HG02798 (cell line): ENCODE data around the gene TICRR.
A peak's percentile ranks its signal among the peaks of the same experiment; 100 is the strongest.

Experiments
- ATAC-seq: cut with Tn5 transposase; IDR thresholded peaks from one replicate; pipeline ENCODE4 v1.9.1; 2021; ENCODE audit warnings: mild to moderate bottlenecking; ENCODE audit not compliant: unreplicated experiment, poor library complexity

TICRR gene

DNA sequence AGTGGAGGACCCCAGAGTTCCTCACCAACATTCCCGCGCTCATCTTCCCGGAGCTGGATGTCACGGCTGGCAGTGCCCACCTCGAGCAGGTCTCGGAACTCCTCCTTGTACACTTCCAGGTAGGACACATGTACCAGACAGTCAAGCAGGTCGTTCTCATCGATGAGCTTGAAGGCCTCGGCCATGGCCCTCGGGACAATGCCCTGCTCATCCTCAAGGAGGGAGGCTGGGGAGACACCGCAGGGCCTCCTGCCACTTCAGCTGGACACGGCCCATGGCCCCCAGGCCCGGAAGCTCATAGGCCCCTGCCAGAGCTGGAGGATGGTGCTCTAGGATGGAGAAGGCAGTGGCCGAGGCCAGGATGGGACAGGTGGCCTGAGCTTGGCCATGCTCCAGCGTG, 74.4 kb downstream of the TICRR start:
- no peak for ATAC-seq

GRCh38 chr15:89652131-89652530, 76.9 kb downstream of the TICRR start:
- ATAC-seq = no peak

- ATAC-seq = no peak
Measured at GRCh38 chr15:89652666-89653065, 77.4 kb downstream of the TICRR start.

- no peak for ATAC-seq
Measured at GRCh38 chr15:89653578-89653977, 78.3 kb downstream of the TICRR start.

GRCh38 chr15:89654301-89654761, 79.1 kb downstream of the TICRR start:
- no peak for ATAC-seq

DNA sequence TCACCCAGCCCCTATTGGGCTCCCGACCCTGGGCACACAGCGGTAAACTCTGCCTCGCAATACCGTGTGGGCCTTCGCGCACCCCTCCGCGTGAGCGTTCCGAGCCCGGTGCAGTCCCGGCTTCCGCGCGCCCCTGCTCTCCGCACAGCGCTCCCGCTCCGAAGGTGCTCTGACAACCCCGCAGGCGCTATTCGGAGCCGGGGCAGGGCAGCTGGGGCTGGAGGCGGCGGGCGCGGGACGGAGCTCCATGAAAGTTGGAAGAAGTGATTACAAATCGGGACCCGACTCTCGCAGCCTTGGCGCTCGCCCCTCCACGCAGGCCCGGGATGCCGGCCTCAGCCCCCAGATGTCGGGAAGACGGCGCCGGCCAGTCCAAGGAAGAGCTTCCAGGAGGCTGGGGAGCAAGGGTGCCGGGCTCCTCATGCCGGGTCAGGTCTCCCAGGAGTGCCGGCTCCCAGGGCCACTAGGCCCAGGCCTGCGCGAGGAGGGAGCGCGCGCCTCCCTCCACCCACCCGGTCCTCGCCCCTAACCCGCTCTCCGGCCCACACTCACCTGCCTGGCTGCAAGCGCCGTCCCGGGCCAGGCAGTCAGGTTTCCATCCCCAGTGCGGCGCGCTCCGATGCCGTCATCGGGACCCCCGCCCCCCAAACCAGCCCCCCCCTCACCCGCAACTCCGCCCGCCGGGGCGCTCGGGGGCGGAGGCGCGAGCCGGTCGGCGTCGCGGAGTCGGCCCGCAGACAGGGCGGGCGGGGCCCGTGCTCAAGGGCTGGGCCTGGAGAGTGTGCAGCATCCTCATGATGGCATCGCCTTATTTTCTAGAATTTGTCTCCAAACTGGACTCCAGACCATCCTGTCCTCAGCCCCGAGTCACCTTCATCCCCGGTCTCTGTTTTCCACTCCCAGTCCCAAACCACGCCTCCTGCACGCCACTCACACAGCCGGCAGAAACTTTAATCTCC, 79.9 kb downstream of the TICRR start, which contains the start of gene KIF7:
Gene KIF7 (minus strand): TSS at position 621 of the 959 bp plus-strand sequence. CDS start 2,537 bp downstream, outside the sequence.
- no peak for ATAC-seq

GRCh38 chr15:89656116-89656815, 81.0 kb downstream of the TICRR start:
- ATAC-seq = no peak

- no peak for ATAC-seq
Measured at GRCh38 chr15:89657686-89658200, 82.5 kb downstream of the TICRR start.

GRCh38 chr15:89659295-89659694, 84.0 kb downstream of the TICRR start:
- ATAC-seq = no peak

DNA sequence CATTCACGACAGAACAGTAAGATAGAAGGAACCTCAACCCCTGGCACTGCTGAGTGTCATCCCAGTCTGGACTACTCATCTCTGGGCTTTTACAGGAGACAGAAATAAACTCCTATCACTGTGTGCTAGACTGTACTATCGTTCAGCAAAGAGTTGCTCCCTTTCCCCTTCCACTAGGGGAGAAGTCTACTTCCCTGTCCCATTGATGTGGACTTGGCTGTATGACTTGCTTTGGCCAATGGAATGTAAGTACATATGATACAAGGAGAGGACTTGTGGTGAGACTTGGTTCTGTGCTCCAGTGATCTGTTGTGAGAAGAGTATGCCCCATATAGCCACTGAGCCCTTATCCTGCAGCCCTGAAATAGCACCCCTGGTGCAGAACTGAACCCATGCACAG, 85.3 kb downstream of the TICRR start:
- no peak for ATAC-seq

- no peak for ATAC-seq
Measured at GRCh38 chr15:89662893-89663626, 87.8 kb downstream of the TICRR start.

DNA sequence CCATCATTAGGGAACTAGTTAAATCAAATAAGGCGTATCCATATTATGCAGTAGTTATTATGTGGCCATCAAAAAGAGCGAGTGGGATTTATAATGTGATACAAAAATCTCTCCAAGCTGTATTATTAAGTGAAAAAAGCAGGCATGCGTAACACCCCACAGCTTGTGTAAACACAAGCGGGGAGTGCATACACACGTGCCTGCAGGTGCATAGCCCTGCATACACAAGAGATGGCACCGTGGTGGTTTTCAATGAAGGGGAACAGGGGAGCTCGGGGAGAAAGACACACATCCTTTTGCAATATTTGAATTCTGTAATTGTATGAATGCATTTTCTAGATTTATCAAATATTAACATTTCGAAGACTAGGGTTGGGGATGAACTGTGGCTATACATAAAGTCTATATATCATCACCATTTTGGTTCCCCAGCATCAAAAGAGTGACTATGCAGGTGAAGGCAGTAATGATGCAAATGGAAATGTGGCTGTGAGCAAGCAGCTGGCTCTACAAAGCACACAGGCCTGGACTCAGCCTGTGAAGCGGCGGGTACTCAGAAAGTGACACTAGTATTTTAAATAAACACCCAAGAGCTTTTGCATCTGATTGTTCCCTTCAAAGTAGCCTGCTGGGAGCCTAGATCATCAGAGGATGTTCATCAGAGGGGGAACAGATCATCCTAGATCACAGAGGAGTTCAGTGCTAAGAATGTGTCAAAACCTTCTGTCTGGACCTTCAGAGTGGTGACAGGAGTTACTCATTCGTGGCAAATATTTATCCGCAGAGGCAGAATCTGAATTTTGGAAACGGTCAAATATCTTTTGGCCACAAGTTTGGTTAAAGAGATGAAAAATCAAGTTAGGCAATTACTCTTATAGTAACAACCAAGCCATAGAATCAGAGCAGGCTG, 89.4 kb downstream of the TICRR start:
- ATAC-seq = no peak

- peak; percentile 41 for ATAC-seq
Measured at GRCh38 chr15:89665449-89666181, 90.3 kb downstream of the TICRR start.

DNA sequence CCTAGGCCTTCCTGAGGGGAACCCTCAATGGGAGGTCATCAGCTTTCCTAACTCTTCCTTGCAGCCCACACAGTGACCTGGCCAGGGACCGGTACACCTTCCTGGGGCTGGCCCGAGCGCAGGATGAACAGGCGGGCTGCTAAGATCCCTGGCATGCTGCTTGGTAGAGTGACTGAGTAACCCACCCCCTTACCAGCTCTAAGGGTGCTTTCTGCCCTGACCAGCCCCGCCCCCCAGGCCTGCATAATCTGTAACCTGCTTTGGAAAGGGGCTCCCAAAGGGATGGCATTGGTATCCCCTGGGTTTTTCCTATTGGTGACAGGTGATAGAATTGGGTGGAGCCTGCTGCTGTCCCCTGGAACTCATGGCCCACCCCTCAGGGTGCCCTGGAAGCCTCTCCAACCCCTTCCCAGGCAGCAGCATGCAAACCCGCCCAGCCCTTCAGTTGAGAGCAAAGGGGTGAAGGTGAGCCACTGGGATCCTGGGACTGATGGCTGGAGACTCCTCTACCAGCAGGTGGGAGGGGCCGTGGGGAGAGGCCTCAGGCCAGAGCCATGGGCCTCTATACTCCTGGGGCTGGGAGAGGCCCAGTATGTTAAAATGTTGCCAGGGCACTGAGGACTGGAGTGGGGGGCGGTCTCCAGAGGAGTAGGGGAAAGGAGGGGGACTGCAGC, 91.1 kb downstream of the TICRR start:
- no peak for ATAC-seq

GRCh38 chr15:89666858-89667705, 91.8 kb downstream of the TICRR start:
- ATAC-seq = no peak

- ATAC-seq = no peak
Measured at GRCh38 chr15:89667706-89667960, 92.4 kb downstream of the TICRR start.

GRCh38 chr15:89668171-89668570, 92.9 kb downstream of the TICRR start:
- ATAC-seq = no peak
